ENCODE measurements around the gene RPL14.

GRCh38 chr3:40511031-40511718 lies 54.0 kb downstream of the RPL14 start:
- no peak for TF ChIP-seq POLR2A (IDR thresholded peaks at IDR 0.05; ENCODE audit: low read length)
- TF ChIP-seq, protein P1, sequence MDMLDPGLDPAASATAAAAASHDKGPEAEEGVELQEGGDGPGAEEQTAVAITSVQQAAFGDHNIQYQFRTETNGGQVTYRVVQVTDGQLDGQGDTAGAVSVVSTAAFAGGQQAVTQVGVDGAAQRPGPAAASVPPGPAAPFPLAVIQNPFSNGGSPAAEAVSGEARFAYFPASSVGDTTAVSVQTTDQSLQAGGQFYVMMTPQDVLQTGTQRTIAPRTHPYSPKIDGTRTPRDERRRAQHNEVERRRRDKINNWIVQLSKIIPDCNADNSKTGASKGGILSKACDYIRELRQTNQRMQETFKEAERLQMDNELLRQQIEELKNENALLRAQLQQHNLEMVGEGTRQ (IDR thresholded peaks at IDR 0.05) = no peak
- no peak for TF ChIP-seq CTCF (IDR thresholded peaks at IDR 0.05)
- no peak for TF ChIP-seq EP300 (IDR thresholded peaks at IDR 0.05)
- no peak for TF ChIP-seq RCOR1 (IDR thresholded peaks at IDR 0.05; ENCODE audit: low read depth, low read length)
- TF ChIP-seq CEBPB (IDR thresholded peaks at IDR 0.05) = no peak
- no peak for TF ChIP-seq RARB (CRISPR knock-in tag; IDR thresholded peaks at IDR 0.05)
- no peak for TF ChIP-seq ZFP36 (IDR thresholded peaks at IDR 0.05; ENCODE audit: borderline replicate concordance, partially characterized antibody)
- TF ChIP-seq KDM5A (IDR thresholded peaks at IDR 0.05) = no peak
- TF ChIP-seq, protein P2, sequence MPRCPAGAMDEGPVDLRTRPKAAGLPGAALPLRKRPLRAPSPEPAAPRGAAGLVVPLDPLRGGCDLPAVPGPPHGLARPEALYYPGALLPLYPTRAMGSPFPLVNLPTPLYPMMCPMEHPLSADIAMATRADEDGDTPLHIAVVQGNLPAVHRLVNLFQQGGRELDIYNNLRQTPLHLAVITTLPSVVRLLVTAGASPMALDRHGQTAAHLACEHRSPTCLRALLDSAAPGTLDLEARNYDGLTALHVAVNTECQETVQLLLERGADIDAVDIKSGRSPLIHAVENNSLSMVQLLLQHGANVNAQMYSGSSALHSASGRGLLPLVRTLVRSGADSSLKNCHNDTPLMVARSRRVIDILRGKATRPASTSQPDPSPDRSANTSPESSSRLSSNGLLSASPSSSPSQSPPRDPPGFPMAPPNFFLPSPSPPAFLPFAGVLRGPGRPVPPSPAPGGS (IDR thresholded peaks at IDR 0.05) = no peak
- TF ChIP-seq EHMT2 (IDR thresholded peaks at IDR 0.05; ENCODE audit: low read depth) = no peak
- TF ChIP-seq NR3C1 (IDR thresholded peaks at IDR 0.05) = no peak
- no peak for TF ChIP-seq REST (IDR thresholded peaks at IDR 0.05)
